HL-60 (cell line): ENCODE results near the gene NUBPL.

Source experiments
- DNase-seq, 2 experiments: peaks; one replicate each; pipeline ENCODE4 v3.0.0-alpha.2; 2010 to 2020; ENCODE audit warnings: low read depth in 1 of 2, low spot score in 1 of 2
- H3K27ac ChIP-seq: fragments of 250-450 bp; sonication (Bioruptor Pico); replicated peaks from 2 replicates; pipeline ENCODE4 v1.5.1; 2020; ENCODE audit warnings: mild to moderate bottlenecking, moderate library complexity
- H3K27me3 ChIP-seq: fragments of 250-450 bp; sonication (Bioruptor Pico); 2 replicates; pipeline ENCODE4 v1.5.1; 2021; ENCODE audit warnings: mild to moderate bottlenecking, moderate library complexity; ENCODE audit not compliant: insufficient read depth, poor library complexity, severe bottlenecking
- H3K4me3 ChIP-seq: replicated peaks from 2 replicates; pipeline ENCODE4 v1.5.1; 2011; ENCODE audit warnings: mild to moderate bottlenecking, control low read depth, low read length; ENCODE audit not compliant: insufficient read depth
- GABPA ChIP-seq: IDR thresholded peaks from 2 replicates; pipeline ENCODE4 v1.6.1; 2012; ENCODE audit warnings: low read depth
- POLR2AphosphoS5 ChIP-seq: IDR thresholded peaks from 2 replicates; pipeline ENCODE4 v1.6.1; 2012; ENCODE audit warnings: low read depth
- SPI1 ChIP-seq: IDR thresholded peaks from 2 replicates; pipeline ENCODE4 v1.6.1; 2012; ENCODE audit warnings: low read depth, mild to moderate bottlenecking, borderline replicate concordance
- TF ChIP-seq, protein P1 (sequence below): IDR thresholded peaks from 2 replicates; pipeline ENCODE4 v1.6.1; 2012; ENCODE audit warnings: low read depth; ENCODE audit not compliant: insufficient replicate concordance
- TF ChIP-seq, protein P2 (sequence below): IDR thresholded peaks from one replicate; pipeline ENCODE4 v1.5.1; 2011; ENCODE audit warnings: low read length, control low read depth, inconsistent platforms; ENCODE audit not compliant: insufficient read depth

NUBPL gene

DNA sequence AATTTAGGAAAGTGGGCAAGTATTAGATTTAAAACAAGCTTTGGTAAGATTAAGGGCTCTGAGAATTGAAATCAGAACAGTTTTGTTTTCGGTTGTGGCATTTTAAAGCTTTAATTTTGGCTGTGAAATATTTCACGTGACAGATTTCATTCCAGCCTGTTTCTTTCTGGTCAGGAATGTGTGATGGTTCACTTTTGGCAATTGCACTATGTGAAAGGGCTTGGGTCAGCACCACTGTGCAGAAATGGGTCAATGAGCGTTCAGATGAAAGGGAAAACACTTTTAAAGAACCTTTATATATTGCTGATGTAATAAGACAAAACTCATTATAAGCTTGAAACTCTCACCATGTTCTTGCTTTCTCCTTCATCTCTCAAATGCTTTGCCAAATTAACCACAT, 17.1 kb downstream of the NUBPL start:
- no peak overlapping the region for H3K4me3 ChIP-seq
- H3K27ac ChIP-seq, result no peak overlapping the region
- no peaks in the 10 kb centered on the region for H3K27me3 ChIP-seq
- DNase-seq, result no peak
- TF ChIP-seq GABPA, result no peak
- TF ChIP-seq, protein P1, sequence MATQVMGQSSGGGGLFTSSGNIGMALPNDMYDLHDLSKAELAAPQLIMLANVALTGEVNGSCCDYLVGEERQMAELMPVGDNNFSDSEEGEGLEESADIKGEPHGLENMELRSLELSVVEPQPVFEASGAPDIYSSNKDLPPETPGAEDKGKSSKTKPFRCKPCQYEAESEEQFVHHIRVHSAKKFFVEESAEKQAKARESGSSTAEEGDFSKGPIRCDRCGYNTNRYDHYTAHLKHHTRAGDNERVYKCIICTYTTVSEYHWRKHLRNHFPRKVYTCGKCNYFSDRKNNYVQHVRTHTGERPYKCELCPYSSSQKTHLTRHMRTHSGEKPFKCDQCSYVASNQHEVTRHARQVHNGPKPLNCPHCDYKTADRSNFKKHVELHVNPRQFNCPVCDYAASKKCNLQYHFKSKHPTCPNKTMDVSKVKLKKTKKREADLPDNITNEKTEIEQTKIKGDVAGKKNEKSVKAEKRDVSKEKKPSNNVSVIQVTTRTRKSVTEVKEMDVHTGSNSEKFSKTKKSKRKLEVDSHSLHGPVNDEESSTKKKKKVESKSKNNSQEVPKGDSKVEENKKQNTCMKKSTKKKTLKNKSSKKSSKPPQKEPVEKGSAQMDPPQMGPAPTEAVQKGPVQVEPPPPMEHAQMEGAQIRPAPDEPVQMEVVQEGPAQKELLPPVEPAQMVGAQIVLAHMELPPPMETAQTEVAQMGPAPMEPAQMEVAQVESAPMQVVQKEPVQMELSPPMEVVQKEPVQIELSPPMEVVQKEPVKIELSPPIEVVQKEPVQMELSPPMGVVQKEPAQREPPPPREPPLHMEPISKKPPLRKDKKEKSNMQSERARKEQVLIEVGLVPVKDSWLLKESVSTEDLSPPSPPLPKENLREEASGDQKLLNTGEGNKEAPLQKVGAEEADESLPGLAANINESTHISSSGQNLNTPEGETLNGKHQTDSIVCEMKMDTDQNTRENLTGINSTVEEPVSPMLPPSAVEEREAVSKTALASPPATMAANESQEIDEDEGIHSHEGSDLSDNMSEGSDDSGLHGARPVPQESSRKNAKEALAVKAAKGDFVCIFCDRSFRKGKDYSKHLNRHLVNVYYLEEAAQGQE, result no peak
- no peak for TF ChIP-seq SPI1

DNA sequence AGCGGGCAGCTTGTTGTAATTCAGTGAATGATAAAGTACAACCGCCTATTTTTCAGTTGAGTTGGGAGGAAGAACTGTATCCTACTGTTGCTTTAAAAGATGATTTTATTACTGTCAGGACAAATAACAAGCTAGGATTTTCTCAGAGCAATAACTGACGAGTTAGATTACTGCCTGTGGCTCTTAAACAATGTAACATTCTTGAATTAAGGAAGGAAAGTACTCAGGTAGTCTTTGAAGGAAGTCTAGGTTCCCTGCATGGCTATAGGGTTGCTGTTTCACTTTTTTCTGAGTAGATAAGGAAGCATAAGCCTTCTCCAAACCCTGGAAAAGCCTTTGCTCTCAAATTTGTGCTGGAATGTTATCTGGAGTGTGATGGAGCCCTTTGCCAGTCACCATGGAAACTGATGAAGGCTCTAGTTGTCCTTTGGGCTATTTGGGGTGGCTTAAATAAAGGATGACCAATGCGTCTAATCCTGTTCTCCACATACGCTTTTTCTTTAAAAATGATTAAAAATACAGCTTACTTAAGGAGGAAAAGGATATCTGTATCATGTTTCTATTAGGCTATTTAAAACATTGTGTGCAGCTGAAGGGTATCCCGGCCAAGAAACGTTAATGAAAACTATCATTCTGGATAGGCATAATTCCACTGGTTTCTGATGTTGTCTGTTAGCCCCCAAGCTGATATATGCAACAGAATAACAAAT, 17.7 kb downstream of the NUBPL start:
- H3K4me3 ChIP-seq, result no peak overlapping the region
- DNase-seq, result no peak
- H3K27ac ChIP-seq, result no peak overlapping the region
- TF ChIP-seq SPI1, result no peak
- TF ChIP-seq POLR2AphosphoS5, result no peak
- TF ChIP-seq, protein P1, result no peak
- TF ChIP-seq, protein P2, sequence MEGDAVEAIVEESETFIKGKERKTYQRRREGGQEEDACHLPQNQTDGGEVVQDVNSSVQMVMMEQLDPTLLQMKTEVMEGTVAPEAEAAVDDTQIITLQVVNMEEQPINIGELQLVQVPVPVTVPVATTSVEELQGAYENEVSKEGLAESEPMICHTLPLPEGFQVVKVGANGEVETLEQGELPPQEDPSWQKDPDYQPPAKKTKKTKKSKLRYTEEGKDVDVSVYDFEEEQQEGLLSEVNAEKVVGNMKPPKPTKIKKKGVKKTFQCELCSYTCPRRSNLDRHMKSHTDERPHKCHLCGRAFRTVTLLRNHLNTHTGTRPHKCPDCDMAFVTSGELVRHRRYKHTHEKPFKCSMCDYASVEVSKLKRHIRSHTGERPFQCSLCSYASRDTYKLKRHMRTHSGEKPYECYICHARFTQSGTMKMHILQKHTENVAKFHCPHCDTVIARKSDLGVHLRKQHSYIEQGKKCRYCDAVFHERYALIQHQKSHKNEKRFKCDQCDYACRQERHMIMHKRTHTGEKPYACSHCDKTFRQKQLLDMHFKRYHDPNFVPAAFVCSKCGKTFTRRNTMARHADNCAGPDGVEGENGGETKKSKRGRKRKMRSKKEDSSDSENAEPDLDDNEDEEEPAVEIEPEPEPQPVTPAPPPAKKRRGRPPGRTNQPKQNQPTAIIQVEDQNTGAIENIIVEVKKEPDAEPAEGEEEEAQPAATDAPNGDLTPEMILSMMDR, result no peak
- no peak for TF ChIP-seq GABPA
- no peaks in the 10 kb centered on the region for H3K27me3 ChIP-seq

DNA sequence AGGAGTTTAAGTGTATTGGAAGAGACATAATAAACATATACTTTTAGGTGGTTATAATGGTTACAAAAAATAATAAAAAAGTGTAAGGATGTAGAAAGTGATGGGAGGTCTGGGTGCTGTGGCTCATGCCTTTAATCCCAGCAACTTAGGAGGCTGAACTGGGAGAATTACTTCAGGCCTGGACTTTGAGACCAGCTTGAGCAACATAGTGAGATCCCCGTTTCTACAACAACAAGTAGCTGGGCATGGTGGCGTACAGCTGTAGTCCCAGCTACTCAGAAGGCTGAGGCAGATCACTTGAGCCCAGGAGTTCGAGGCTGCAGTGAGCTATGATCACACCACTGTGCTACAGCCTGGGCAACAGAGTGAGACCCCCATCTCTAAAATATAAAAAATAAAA, 19.0 kb downstream of the NUBPL start:
- Histone ChIP-seq H3K27me3 (no peaks in the 10 kb centered on the region), H3K27ac (no peak overlapping the region), H3K4me3 (no peak overlapping the region)
- no peak for DNase-seq
- TF ChIP-seq, protein P2, result no peak
- TF ChIP-seq POLR2AphosphoS5 (no peak), SPI1 (no peak), GABPA (no peak)
- TF ChIP-seq, protein P1, result no peak
